ENCODE data around the gene POLR1C.
"Not testable (repeated sequence)": the region's sequence is repeated elsewhere in the genome, so short reads cannot be mapped to it uniquely, and the experiment has no call there.

Gene POLR1C

DNA sequence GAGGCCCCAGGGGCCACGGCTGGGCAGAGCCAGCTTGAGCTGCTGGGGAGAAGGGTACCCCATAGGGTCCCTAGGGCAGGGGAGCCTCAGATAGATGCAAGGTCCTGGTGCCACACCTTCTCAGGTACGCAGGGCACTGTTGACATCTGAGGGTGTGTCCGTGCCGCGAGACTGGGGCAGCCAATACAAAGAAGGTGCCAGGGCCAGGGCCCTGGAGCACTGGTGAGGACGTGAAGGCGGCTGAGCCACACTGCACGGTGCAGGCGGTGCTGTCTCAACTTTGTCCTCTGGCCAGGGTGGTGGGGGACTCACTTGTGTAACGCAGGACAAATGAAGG is 6.1 kb upstream of the POLR1C start:
- DNase-seq = no peak

GRCh38 chr6:43511824-43512415 is 5.0 kb upstream of the POLR1C start:
- DNase-seq = no peak

- DNase-seq = no peak
Observed at GRCh38 chr6:43515808-43516207, 1.1 kb upstream of the POLR1C start.

DNA sequence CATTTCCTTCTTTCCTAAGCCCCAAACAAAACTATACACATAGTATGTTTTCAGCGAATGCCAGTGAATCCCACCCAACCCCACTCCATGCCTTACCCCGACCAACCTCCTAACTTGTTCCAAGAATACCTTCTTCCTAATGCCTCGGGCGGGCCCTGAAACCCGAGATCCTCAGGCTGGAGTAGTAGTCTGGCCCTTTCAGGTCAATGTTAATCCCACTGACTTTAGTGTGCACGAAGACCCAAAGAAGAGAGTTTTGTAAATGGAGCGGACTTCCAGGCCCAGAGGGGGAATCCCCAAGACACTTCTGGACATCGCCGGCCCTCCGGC is 557 bp upstream of the POLR1C start:
- DNase-seq = no peak

DNA sequence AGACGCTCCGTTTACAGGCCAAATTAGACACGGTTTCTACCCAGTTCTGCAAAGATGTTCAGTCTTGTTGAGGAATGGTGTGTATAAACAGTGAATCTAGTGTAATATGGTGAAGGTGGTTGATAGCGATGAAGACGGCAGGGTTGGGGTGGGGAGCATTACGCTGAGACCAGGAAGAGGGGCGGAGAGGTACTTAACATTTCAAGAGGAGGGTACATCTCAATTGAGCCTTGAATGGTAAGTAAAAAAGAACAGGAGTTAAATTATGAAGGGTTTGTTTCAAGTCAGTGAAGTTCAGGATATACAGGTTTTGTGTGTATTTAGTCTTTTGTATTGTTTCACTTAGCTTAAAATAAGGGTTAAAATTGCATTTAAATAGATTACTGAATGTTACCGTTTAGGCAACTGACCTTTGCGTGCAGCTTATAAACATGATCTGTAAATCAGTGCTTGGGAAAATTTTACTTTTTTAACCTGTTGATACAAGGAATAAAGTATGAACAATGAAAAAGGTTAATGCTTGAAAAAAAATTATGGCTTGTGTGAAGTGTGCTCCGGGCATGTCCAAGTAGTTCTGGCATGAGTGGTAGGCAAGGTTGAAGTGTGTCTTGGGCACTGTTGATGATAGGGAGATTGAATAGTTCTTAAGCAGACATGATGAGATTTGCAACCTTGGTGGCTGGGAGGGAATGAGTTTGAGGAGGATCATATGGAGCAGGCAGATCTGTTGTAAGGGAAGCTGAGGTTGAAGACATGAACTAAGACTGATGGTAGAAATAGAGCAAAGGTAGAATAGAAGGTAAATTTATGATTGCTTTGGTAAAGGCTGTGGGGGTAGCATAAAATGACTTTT is 842 bp downstream of the POLR1C start:
- DNase-seq = no peak

DNA sequence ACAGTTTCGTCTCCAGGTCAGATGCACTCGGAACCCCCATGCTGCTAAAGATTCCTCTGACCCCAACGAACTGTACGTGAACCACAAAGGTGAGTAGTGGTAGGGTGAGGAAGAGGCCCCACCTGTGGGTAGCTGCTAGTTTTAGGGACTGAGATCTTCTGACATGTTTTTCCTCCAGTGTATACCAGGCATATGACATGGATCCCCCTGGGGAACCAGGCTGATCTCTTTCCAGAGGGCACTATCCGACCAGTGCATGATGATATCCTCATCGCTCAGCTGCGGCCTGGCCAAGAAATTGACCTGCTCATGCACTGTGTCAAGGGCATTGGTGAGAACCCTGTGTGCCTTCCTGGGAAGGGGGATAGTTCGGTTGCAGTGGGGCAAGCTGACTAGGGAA is 3.2 kb downstream of the POLR1C start:
- DNase-seq = no peak

DNA sequence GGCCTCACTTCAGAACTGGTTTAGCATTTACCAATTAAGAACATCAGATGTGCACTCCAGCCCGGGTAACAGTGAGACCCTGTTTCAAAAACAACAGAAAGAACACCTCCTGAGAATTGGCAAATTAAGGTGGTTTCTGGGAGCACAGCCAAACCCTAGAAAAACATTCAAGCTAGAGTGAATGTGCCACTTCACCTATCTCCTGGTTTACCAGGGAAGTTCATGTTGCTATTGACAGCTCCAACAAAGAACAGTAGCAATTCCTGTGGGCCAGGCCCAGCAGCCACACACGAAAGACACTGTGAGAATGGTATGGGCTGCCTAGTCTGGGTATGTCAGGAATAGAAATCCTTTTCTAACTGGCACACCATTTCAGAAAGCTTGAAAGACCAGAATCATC is 4.9 kb downstream of the POLR1C start:
- DNase-seq = no peak

DNA sequence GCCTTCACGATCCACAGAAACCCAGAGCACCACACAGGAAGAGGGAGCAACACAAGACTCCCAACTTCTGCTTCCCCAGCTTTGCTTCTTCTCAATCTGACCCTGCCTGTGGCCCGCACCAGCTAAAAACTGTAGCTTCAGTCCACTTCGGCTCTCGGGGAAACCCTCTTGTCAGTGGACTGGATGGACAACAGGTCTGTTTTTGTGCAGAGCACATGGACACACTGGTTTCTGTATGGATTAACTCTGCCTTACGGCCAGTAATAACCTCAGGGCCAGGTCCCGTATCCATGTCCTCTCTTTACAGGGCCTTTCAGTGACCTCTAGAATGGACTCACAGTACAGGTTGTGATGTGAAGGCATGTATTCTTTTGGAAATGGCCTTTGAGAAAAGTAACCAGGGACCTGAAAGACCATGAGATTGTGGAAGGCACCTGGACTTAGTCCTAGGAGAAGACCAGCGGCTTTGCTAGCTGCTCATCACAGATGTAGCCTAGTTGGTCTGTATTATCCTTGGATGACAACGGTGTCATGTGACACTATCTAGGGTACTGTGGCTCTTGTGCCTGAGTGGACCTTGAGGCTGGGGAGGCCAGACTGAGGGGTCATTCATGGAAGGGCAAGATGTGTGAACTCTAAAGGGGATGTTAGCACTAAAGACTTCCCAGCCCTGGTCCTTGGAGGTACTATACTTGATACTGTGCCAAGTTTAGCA is 5.8 kb downstream of the POLR1C start:
- DNase-seq = no peak

GRCh38 chr6:43523284-43523683 is 6.4 kb downstream of the POLR1C start:
- DNase-seq = no peak

- DNase-seq = no peak
Observed at GRCh38 chr6:43524483-43524961, 7.6 kb downstream of the POLR1C start.

DNA sequence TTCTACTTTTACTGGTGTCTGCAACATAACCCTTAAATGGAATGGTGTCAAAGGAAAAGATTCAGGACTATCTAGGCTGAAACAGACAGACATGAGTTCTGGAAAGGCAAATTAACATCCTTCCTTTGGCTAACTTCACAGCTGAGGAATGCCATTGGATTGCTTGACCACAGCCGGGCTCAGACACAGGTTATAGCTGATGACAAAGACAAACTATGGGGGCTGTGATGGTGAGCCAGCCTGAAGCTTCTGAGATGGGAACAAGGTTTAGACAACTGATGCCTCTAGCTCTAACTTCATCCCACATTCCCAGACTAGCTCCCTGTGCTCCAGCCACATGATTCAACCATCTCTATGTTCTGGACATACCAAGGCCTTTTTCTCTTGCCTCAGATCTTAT is 15.3 kb downstream of the POLR1C start:
- DNase-seq = no peak

GRCh38 chr6:43538986-43539385 is 22.1 kb downstream of the POLR1C start:
- not testable (repeated sequence) for DNase-seq

GRCh38 chr6:43539409-43539808 is 22.5 kb downstream of the POLR1C start:
- DNase-seq = not testable (repeated sequence)

DNA sequence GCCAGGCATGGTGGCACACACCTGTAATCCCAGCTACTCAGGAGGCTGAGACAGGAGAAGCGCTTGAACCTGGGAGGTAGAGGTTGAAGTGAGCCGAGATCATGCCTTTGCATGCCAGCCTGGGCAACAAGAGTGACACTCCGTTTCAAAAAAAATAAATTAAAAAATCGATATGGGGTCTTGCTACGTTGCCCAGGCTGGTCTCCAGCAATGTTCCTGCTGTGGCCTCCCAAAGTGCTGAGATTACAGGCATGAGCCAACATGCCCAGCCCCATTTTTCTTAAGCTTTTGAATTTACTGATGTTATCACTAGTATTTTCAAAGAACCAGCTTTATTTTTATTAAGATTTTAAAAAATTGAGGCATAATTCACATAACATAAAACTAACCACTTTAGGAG is 23.6 kb downstream of the POLR1C start:
- no peak for DNase-seq

- DNase-seq = no peak
Observed at GRCh38 chr6:43541774-43542471, 25.0 kb downstream of the POLR1C start.

DNA sequence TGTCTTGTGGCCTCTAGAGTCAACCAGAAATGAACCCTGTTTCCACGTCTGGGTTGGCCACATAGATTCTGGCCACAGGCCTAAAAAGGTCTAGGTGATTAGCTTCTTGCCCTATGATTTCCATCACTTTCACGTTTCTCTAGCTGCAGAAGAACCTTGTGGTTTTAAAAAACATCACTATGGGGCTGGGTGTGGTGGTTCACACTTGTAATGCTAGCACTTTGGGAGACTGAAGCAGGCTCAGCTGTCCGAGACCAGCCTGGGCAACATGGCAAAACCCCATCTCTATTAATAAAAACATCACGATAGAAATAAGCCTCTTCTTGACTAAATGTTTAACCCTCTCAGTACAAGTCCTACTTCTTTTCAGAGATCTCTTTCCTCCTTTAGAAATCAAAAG is 27.6 kb downstream of the POLR1C start:
- no peak for DNase-seq

DNA sequence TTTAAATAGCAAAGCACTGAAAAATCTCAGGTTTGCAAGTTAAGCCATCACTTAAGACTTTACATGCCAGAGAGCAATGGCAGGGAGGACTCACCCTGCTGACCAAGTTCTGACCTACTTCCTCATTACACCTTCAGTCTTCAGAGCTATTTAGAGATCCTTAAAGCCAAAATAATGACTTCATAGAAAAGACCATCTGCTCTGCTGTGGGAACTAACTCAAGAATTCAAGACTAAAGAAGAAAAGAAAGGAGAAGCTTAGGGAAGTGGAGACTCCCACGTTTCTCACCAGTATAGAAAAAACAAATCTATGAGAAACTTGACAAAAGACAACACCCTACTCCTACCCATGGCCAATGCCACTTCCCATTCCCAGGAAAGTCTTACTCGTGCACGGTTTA is 30.3 kb downstream of the POLR1C start:
- no peak for DNase-seq

GRCh38 chr6:43557620-43558019 is 40.7 kb downstream of the POLR1C start:
- not testable (repeated sequence) for DNase-seq

DNA sequence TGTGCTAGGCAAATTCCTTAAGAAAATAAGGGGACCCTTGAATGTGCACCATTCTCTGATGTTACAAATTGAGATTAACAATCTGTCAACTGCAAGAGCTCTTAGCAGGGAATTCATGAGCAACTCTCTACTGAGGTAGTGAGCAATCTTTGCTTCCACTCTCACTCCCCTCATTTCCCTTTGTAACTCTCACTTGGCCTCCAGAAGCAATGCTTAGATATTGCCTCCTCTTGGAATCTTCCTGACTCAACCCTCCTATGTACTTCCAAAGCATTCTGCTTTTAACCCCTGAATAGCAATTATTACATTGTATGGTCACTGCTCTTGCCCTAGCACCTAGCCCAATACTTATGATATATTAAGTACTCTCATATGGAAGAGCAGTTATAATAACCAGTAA is 42.4 kb downstream of the POLR1C start:
- no peak for DNase-seq

DNA sequence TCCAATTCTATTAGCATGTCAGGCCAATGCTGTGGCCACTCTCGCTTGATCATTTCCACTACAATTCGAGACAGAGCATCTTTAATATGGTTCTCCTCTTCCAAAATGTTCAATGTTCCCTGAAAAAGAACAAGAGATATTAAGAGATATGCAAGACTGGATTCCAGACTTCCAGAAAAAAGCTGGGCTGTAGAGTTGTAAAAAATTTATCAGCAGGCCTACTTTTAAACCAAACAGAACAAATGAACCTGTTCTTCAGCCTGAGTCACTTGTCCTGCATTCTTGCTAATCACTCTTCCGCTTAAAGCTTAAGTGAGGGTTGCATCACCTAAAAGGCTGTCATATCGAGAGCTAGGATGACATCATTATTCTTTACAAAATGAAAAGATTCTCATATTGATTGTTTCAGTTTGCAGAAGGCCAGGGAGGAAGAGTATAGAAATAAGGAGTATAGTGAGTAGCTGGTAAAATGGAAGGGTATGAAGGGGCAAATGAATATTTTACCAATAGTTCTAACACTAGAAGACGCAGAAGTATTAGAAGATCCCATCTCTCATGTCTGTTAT is 54.1 kb downstream of the POLR1C start:
- no peak for DNase-seq
